IMR-90 (cell line): ENCODE data around the gene KLHDC10. TPM values are rescaled to one million over a fixed set of nuclear protein-coding genes. Genes with fewer than 3 reads are reported as not detected.

ENCODE experiments used
- ATAC-seq: fragments of 200-7000 bp; cut with Tn5 transposase; 2 replicates; pipeline ENCODE4 v1.9.1; 2020; ENCODE audit warnings: low read depth, mild to moderate bottlenecking, moderate library complexity
- BruUV-seq: library from RNA; stranded (reverse); fragments of 400-500 nt; replicated peaks from 2 replicates; lab custom pipeline; 2021; lab: Mats Ljungman, UMichigan
- CTCF ChIA-PET: fragments of 300-600 bp; formaldehyde crosslinking; extraction: SDS; loops from one replicate; lab custom pipeline; 2021; ENCODE audit warnings: antibody characterized with exemption; lab: Yijun Ruan, JAX
- POLR2A ChIA-PET: fragments of 300-600 bp; sonication (Branson Sonifier 250); formaldehyde crosslinking; loops from one replicate; lab custom pipeline; 2022; ENCODE audit warnings: antibody characterized with exemption; ENCODE audit not compliant: unreplicated experiment; lab: Charles Lee
- DNase-seq: peaks from one replicate; pipeline ENCODE4 v3.0.0; 2013
- H2AFZ ChIP-seq: replicated peaks from 2 replicates; pipeline ENCODE3; 2013; ENCODE audit warnings: low read length, mild to moderate bottlenecking; ENCODE audit not compliant: poor library complexity
- H2AK5ac ChIP-seq: 2 replicates; pipeline ENCODE4 v1.6.1; 2013; ENCODE audit warnings: low read depth, low read length, inconsistent platforms
- H2AK9ac ChIP-seq: replicated peaks from 2 replicates; pipeline ENCODE3; 2013; ENCODE audit warnings: mild to moderate bottlenecking, low read depth, low read length, moderate library complexity; ENCODE audit not compliant: poor library complexity
- H2BK120ac ChIP-seq: 2 replicates; pipeline ENCODE4 v1.6.1; 2013; ENCODE audit warnings: low read depth, low read length, inconsistent platforms
- H2BK15ac ChIP-seq: 3 replicates; pipeline ENCODE4 v1.6.1; 2013; ENCODE audit warnings: low read depth, low read length, inconsistent platforms
- H2BK20ac ChIP-seq: 2 replicates; pipeline ENCODE4 v1.6.1; 2013; ENCODE audit warnings: low read depth, mild to moderate bottlenecking, inconsistent platforms, low read length, moderate library complexity
- H2BK5ac ChIP-seq: 2 replicates; pipeline ENCODE4 v1.6.1; 2013; ENCODE audit warnings: mild to moderate bottlenecking, low read depth, low read length, inconsistent platforms; ENCODE audit not compliant: poor library complexity, severe bottlenecking
- H3K14ac ChIP-seq: replicated peaks from 2 replicates; pipeline ENCODE4 v1.6.1; 2013; ENCODE audit warnings: low read depth, low read length, inconsistent platforms
- H3K18ac ChIP-seq: 2 replicates; pipeline ENCODE4 v1.6.1; 2013; ENCODE audit warnings: low read depth, low read length, control low read depth
- H3K23ac ChIP-seq: 2 replicates; pipeline ENCODE4 v1.6.1; 2013; ENCODE audit warnings: low read depth, low read length, inconsistent platforms
- H3K27ac ChIP-seq: 2 replicates; pipeline ENCODE4 v1.5.1; 2013; ENCODE audit warnings: mild to moderate bottlenecking, control low read depth, low read length; ENCODE audit not compliant: insufficient read depth
- H3K27me3 ChIP-seq: 2 replicates; pipeline ENCODE4 v1.6.1; 2013; ENCODE audit warnings: low read length; ENCODE audit not compliant: control insufficient read depth, insufficient read depth
- H3K36me3 ChIP-seq: 2 replicates; pipeline ENCODE4 v1.6.1; 2013; ENCODE audit warnings: low read length, mixed read lengths; ENCODE audit not compliant: control insufficient read depth, insufficient read depth
- H3K4ac ChIP-seq: 2 replicates; pipeline ENCODE4 v1.6.1; 2013; ENCODE audit warnings: low read depth, low read length, inconsistent platforms
- H3K4me1 ChIP-seq: 2 replicates; pipeline ENCODE4 v1.6.1; 2013; ENCODE audit warnings: low read length, mixed read lengths; ENCODE audit not compliant: control insufficient read depth, insufficient read depth
- H3K4me2 ChIP-seq: 2 replicates; pipeline ENCODE4 v1.6.1; 2013; ENCODE audit warnings: low read depth, mild to moderate bottlenecking, control low read depth, low read length, moderate library complexity
- H3K4me3 ChIP-seq: 2 replicates; pipeline ENCODE4 v1.5.1; 2013; ENCODE audit warnings: low read depth, mild to moderate bottlenecking, control low read depth, low read length, moderate library complexity; ENCODE audit not compliant: insufficient read depth
- H3K56ac ChIP-seq: 2 replicates; pipeline ENCODE4 v1.6.1; 2013; ENCODE audit warnings: low read length, inconsistent platforms; ENCODE audit not compliant: insufficient read depth; ENCODE audit errors: extremely low read depth
- H3K79me1 ChIP-seq, 2 experiments: 2 replicates each; pipeline ENCODE4 v1.6.1; 2013; ENCODE audit warnings: low read length in 2 of 2, inconsistent platforms in 1 of 2, low read depth in 1 of 2
- H3K9ac ChIP-seq: 2 replicates; pipeline ENCODE4 v1.6.1; 2013; ENCODE audit warnings: low read depth, low read length, control low read depth
- H3K9me1 ChIP-seq: 2 replicates; pipeline ENCODE4 v1.6.1; 2013; ENCODE audit warnings: low read length, inconsistent platforms; ENCODE audit not compliant: insufficient read depth
- H3K9me3 ChIP-seq: 2 replicates; pipeline ENCODE4 v1.6.1; 2013; ENCODE audit warnings: low read length; ENCODE audit not compliant: control insufficient read depth, insufficient read depth
- H4K20me1 ChIP-seq: 2 replicates; pipeline ENCODE4 v1.6.1; 2013; ENCODE audit warnings: low read length, inconsistent platforms; ENCODE audit not compliant: insufficient read depth
- H4K5ac ChIP-seq: 2 replicates; pipeline ENCODE4 v1.6.1; 2013; ENCODE audit warnings: mild to moderate bottlenecking, low read depth, low read length, control low read depth
- H4K8ac ChIP-seq, 2 experiments: 2 replicates each; pipeline ENCODE4 v1.6.1; 2013; ENCODE audit warnings: low read depth in 2 of 2, low read length in 2 of 2, control low read depth in 1 of 2, inconsistent platforms in 1 of 2
- H4K91ac ChIP-seq: 2 replicates; pipeline ENCODE4 v1.6.1; 2013; ENCODE audit warnings: low read depth, low read length, inconsistent platforms; ENCODE audit not compliant: insufficient read depth
- BHLHE40 ChIP-seq: fragments of 150-350 bp; IDR thresholded peaks from 2 replicates; pipeline ENCODE4 v1.6.1; 2016; ENCODE audit warnings: mild to moderate bottlenecking, low read depth, low read length
- CEBPB ChIP-seq: IDR thresholded peaks from 2 replicates; pipeline ENCODE4 v1.6.1; 2012; ENCODE audit warnings: low read depth, low read length, improper control_type of control experiment
- CHD1 ChIP-seq: IDR thresholded peaks from 2 replicates; pipeline ENCODE4 v1.6.1; 2012; ENCODE audit warnings: low read depth, low read length, improper control_type of control experiment
- CTCF ChIP-seq: conservative IDR thresholded peaks from 2 replicates; pipeline ENCODE4 v1.5.1; 2012; ENCODE audit warnings: mild to moderate bottlenecking, low read depth, low read length, improper control_type of control experiment
- ELK1 ChIP-seq: fragments of 150-350 bp; IDR thresholded peaks from 2 replicates; pipeline ENCODE4 v1.6.1; 2016; ENCODE audit warnings: low read depth, mild to moderate bottlenecking, low read length, moderate library complexity, borderline replicate concordance
- MAFK ChIP-seq: IDR thresholded peaks from 2 replicates; pipeline ENCODE4 v1.6.1; 2012; ENCODE audit warnings: low read depth, low read length, improper control_type of control experiment
- MXI1 ChIP-seq: IDR thresholded peaks from 2 replicates; pipeline ENCODE4 v1.6.1; 2012; ENCODE audit warnings: low read depth, mild to moderate bottlenecking, low read length, moderate library complexity, borderline replicate concordance
- NFE2L2 ChIP-seq: fragments of 150-350 bp; IDR thresholded peaks from 2 replicates; pipeline ENCODE4 v1.6.1; 2016; ENCODE audit warnings: low read depth, mild to moderate bottlenecking, low read length
- RAD21 ChIP-seq: IDR thresholded peaks from 2 replicates; pipeline ENCODE4 v1.6.1; 2012; ENCODE audit warnings: low read length, improper control_type of control experiment
- RCOR1 ChIP-seq: IDR thresholded peaks from 2 replicates; pipeline ENCODE4 v1.6.1; 2012; ENCODE audit warnings: mild to moderate bottlenecking, low read length, improper control_type of control experiment; ENCODE audit not compliant: insufficient replicate concordance
- RFX5 ChIP-seq: IDR thresholded peaks from 2 replicates; pipeline ENCODE4 v1.8.0; 2012; ENCODE audit warnings: low read depth, mild to moderate bottlenecking, low read length, moderate library complexity
- SMC3 ChIP-seq: fragments of 150-350 bp; IDR thresholded peaks from 2 replicates; pipeline ENCODE4 v1.6.1; 2016; ENCODE audit warnings: low read depth, mild to moderate bottlenecking, antibody characterized with exemption, low read length, moderate library complexity
- USF2 ChIP-seq: fragments of 150-350 bp; IDR thresholded peaks from 2 replicates; pipeline ENCODE4 v1.6.1; 2017; ENCODE audit warnings: mild to moderate bottlenecking, antibody characterized with exemption, low read length, low read depth
- WGBS, 2 experiments: methylation state at CpG; one replicate each; pipeline versions ENCODE4 v1.1.5 to v1.1.7; 2013; ENCODE audit warnings: missing lambda C conversion rate in 2 of 2; ENCODE audit not compliant: insufficient read length in 1 of 2; ENCODE audit errors: extremely low coverage in 2 of 2; 5-methylcytosine and 5-hydroxymethylcytosine counted together
- dilution Hi-C: fragments of 300-500 bp; cut with HindIII; formaldehyde crosslinking; loops from one replicate; pipeline ENCODE4 v1.14.3; 2018; ENCODE audit warnings: low sequenced_read_pairs; ENCODE audit not compliant: unreplicated experiment
- in situ Hi-C: fragments of 300-500 bp; cut with MboI; formaldehyde crosslinking; loops from 3 replicates; pipeline ENCODE4 v1.14.3; 2019; ENCODE audit warnings: low sequenced_read_pairs, inconsistent platforms, mixed read lengths
- intact Hi-C: fragments of 100-400 bp; cut with micrococcal nuclease; formaldehyde crosslinking; loops from 2 replicates; pipeline ENCODE4 v1.10.0; 2022
- polyA plus RNA-seq, 3 experiments: library from polyadenylated mRNA; depleted of rRNA; stranded (reverse); fragments of >200 nt; gene quantifications; 2 replicates each; pipeline ENCODE4 v1.2.3, GENCODE V29; 2012; ENCODE audit warnings: low replicate concordance in 1 of 3
- total RNA-seq: library from RNA; depleted of rRNA; stranded (reverse); fragments of >200 nt; gene quantifications from 2 replicates; pipeline ENCODE4 v1.2.3, GENCODE V29; 2012

The KLHDC10 gene
- total and polyA plus RNA-seq, 2 of the 4 experiments (the other 2 are of a cell fraction) = 12.4 to 27.1 TPM

DNA sequence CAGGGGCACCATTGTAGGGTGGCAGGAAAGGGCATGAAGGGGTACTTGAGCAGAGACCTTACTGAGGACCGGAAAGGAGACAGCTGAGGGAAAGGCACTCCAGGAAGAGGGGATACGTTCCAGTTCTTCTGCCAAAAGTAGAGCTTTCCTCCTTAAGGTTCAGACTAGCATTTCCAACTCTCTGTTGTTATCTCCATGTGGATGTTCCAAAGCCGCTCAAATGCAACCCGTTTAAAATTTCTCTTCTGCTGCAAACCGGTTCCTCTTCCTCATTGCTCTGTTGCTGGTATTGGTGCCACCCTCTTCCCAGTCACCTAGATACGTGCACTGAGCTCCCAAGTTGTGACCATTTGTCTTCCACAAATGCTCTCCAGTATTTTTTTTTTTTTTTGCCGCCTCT lies 87.4 kb downstream of the KLHDC10 start:
- in situ Hi-C loops (no loop called here), dilution Hi-C loops (no loop called here), intact Hi-C loops (no loop called here)
- Histone ChIP-seq H3K18ac (no peak overlapping the region), H3K79me1 (no peaks in the 10 kb centered on the region), H2BK15ac (no peak overlapping the region), H2AFZ (no peak overlapping the region), H3K9ac (no peak overlapping the region), H3K23ac (no peak overlapping the region), H4K20me1 (no peaks in the 10 kb centered on the region), H3K4me3 (no peak overlapping the region), H4K5ac (no peak overlapping the region), H3K14ac (no peak overlapping the region), H4K91ac (no peak overlapping the region), H2BK5ac (no peak overlapping the region), H3K36me3 (peaks cover 12% of the 10 kb centered on the region), H3K4ac (no peak overlapping the region), H2AK9ac (no peak overlapping the region), H2BK20ac (no peak overlapping the region), H2BK120ac (no peak overlapping the region), H3K27ac (no peak overlapping the region), H3K9me3 (peaks cover 3% of the 10 kb centered on the region; the same call in 1 of the 2 replicates), H3K27me3 (no peaks in the 10 kb centered on the region), H3K9me1 (no peaks in the 10 kb centered on the region), H3K56ac (no peak overlapping the region), H4K8ac (no peak overlapping the region), H3K4me2 (no peak overlapping the region), H2AK5ac (no peak overlapping the region), H3K4me1 (no peaks in the 10 kb centered on the region)
- TF ChIP-seq NFE2L2 (no peak), RAD21 (no peak), ELK1 (no peak), BHLHE40 (no peak), CEBPB (no peak), RFX5 (no peak), MXI1 (no peak), CHD1 (no peak), SMC3 (no peak), CTCF (no peak), RCOR1 (no peak), MAFK (no peak), USF2 (no peak)
- DNase-seq (no peak), ATAC-seq (no peak)
- CTCF ChIA-PET = no interaction called here
- 100% methylated on average over 1 of the region's 7 CpGs; no CpG with 5 or more reads in 1 of the 2 experiments for WGBS, 2 experiments
- POLR2A ChIA-PET = interaction anchor here (0.6 kb wide), 1 partner anchor 10 kb away, joined by 4 read pairs; no protein-coding TSS in a partner anchor
- BruUV-seq = no TSS peak
